H9 (cell line): ENCODE data around the gene SLF1. TPM values are rescaled to one million over a fixed set of nuclear protein-coding genes. Genes with fewer than 3 reads are reported as not detected.

ENCODE experiments used
- DNase-seq: peaks from one replicate; pipeline ENCODE4 v3.0.0-alpha.2; 2017
- H2AFZ ChIP-seq: one replicate; pipeline ENCODE4 v1.6.1; 2013; ENCODE audit warnings: mild to moderate bottlenecking, low read length, control low read depth, moderate library complexity
- H2AK5ac ChIP-seq: 2 replicates; pipeline ENCODE4 v1.6.1; 2013; ENCODE audit warnings: low read length, control low read depth, mixed read lengths; ENCODE audit not compliant: insufficient read length
- H2BK120ac ChIP-seq: one replicate; pipeline ENCODE4 v1.6.1; 2013; ENCODE audit warnings: low read depth, mild to moderate bottlenecking, low read length, control low read depth, inconsistent platforms; ENCODE audit not compliant: poor library complexity, severe bottlenecking
- H2BK12ac ChIP-seq: 2 replicates; pipeline ENCODE4 v1.6.1; 2013; ENCODE audit warnings: low read length, control low read depth, mixed read lengths, low read depth; ENCODE audit not compliant: insufficient read length
- H2BK15ac ChIP-seq: 2 replicates; pipeline ENCODE4 v1.6.1; 2013; ENCODE audit warnings: low read depth, low read length, control low read depth
- H2BK20ac ChIP-seq: one replicate; pipeline ENCODE4 v1.6.1; 2013; ENCODE audit warnings: low read depth, mild to moderate bottlenecking, low read length, control low read depth, inconsistent platforms; ENCODE audit not compliant: poor library complexity, severe bottlenecking
- H2BK5ac ChIP-seq: 2 replicates; pipeline ENCODE4 v1.6.1; 2013; ENCODE audit warnings: low read length, control low read depth, mixed read lengths; ENCODE audit not compliant: insufficient read length
- H3K14ac ChIP-seq: 2 replicates; pipeline ENCODE4 v1.6.1; 2013; ENCODE audit warnings: low read length, control low read depth; ENCODE audit not compliant: insufficient read depth
- H3K18ac ChIP-seq: 2 replicates; pipeline ENCODE4 v1.6.1; 2013; ENCODE audit warnings: low read depth, mild to moderate bottlenecking, mixed read lengths, low read length, control low read depth; ENCODE audit not compliant: insufficient read length
- H3K23ac ChIP-seq: 2 replicates; pipeline ENCODE4 v1.6.1; 2013; ENCODE audit warnings: low read length, control low read depth, mixed read lengths, low read depth; ENCODE audit not compliant: insufficient read length
- H3K23me2 ChIP-seq: 2 replicates; pipeline ENCODE4 v1.6.1; 2013; ENCODE audit warnings: low read depth, mild to moderate bottlenecking, mixed read lengths, low read length, control low read depth; ENCODE audit not compliant: insufficient read length, poor library complexity, severe bottlenecking
- H3K27ac ChIP-seq: 2 replicates; pipeline ENCODE4 v1.5.1; 2013; ENCODE audit warnings: low read length, control low read depth, mixed read lengths, low read depth; ENCODE audit not compliant: insufficient read length
- H3K27me3 ChIP-seq: 2 replicates; pipeline ENCODE4 v1.6.1; 2013; ENCODE audit warnings: low read length, control low read depth, inconsistent platforms; ENCODE audit not compliant: insufficient read depth
- H3K4ac ChIP-seq: 2 replicates; pipeline ENCODE4 v1.6.1; 2013; ENCODE audit warnings: low read depth, mild to moderate bottlenecking, control low read depth, inconsistent platforms, low read length, moderate library complexity
- H3K4me1 ChIP-seq: 2 replicates; pipeline ENCODE4 v1.6.1; 2013; ENCODE audit warnings: low read length, control low read depth, inconsistent platforms; ENCODE audit not compliant: insufficient read depth
- H3K4me2 ChIP-seq: 2 replicates; pipeline ENCODE4 v1.6.1; 2013; ENCODE audit warnings: low read length, control low read depth, mixed read lengths; ENCODE audit not compliant: insufficient read length, insufficient read depth
- H3K56ac ChIP-seq: 2 replicates; pipeline ENCODE4 v1.6.1; 2013; ENCODE audit warnings: low read depth, mild to moderate bottlenecking, mixed read lengths, low read length, control low read depth; ENCODE audit not compliant: insufficient read length
- H3K79me1 ChIP-seq: 2 replicates; pipeline ENCODE4 v1.6.1; 2013; ENCODE audit warnings: low read depth, mild to moderate bottlenecking, moderate library complexity, low read length, control low read depth, inconsistent platforms; ENCODE audit not compliant: insufficient read depth, poor library complexity, severe bottlenecking
- H3K79me2 ChIP-seq: 2 replicates; pipeline ENCODE4 v1.6.1; 2013; ENCODE audit warnings: low read length, control low read depth, inconsistent platforms; ENCODE audit not compliant: insufficient read depth
- H3K9ac ChIP-seq: 2 replicates; pipeline ENCODE4 v1.6.1; 2013; ENCODE audit warnings: low read length, control low read depth, mixed read lengths; ENCODE audit not compliant: insufficient read length; ENCODE audit errors: extremely low read depth
- H3K9me3 ChIP-seq: one replicate; pipeline ENCODE4 v1.6.1; 2013; ENCODE audit warnings: low read depth, low read length, inconsistent platforms; ENCODE audit not compliant: control insufficient read depth
- H3T11ph ChIP-seq: one replicate; pipeline ENCODE4 v1.6.1; 2013; ENCODE audit warnings: mild to moderate bottlenecking, low read length, control low read depth, inconsistent platforms
- H4K20me1 ChIP-seq: one replicate; pipeline ENCODE4 v1.6.1; 2013; ENCODE audit not compliant: control insufficient read depth, insufficient read length, insufficient read depth
- H4K5ac ChIP-seq: 2 replicates; pipeline ENCODE4 v1.6.1; 2013; ENCODE audit warnings: low read depth, mild to moderate bottlenecking, mixed read lengths, low read length, control low read depth; ENCODE audit not compliant: insufficient read length
- H4K8ac ChIP-seq: replicated peaks from 2 replicates; pipeline ENCODE4 v1.6.1; 2013; ENCODE audit warnings: low read length, control low read depth, mixed read lengths, low read depth; ENCODE audit not compliant: insufficient read length
- H4K91ac ChIP-seq: 2 replicates; pipeline ENCODE4 v1.6.1; 2013; ENCODE audit warnings: low read depth, mild to moderate bottlenecking, moderate library complexity, mixed read lengths, low read length, control low read depth; ENCODE audit not compliant: insufficient read length
- H3K27ac Mint-ChIP-seq, 3 experiments: 2 replicates in 2 of 3; 3 replicates in 1 of 3; pipeline ENCODE4 v1.8.0; 2020 to 2021; ENCODE audit warnings: mixed read lengths in 3 of 3, mild to moderate bottlenecking in 1 of 3, moderate library complexity in 1 of 3
- H3K27me3 Mint-ChIP-seq: 2 replicates; pipeline ENCODE4 v1.8.0; 2021; ENCODE audit warnings: low read depth, mild to moderate bottlenecking, moderate library complexity, mixed read lengths
- H3K36me3 Mint-ChIP-seq, 3 experiments: 2 replicates in 2 of 3; 3 replicates in 1 of 3; pipeline ENCODE4 v1.8.0; 2020 to 2021; ENCODE audit warnings: low read depth in 3 of 3, mixed read lengths in 3 of 3; ENCODE audit not compliant: insufficient read depth in 1 of 3
- H3K4me1 Mint-ChIP-seq, 2 experiments: 2 replicates each; pipeline ENCODE4 v1.8.0; 2020; ENCODE audit warnings: mixed read lengths in 2 of 2
- H3K4me3 Mint-ChIP-seq, 2 experiments: 2 replicates in 1 of 2; 3 replicates in 1 of 2; pipeline ENCODE4 v1.8.0; 2020 to 2021; ENCODE audit warnings: mild to moderate bottlenecking in 2 of 2, mixed read lengths in 2 of 2, moderate library complexity in 1 of 2
- H3K9me3 Mint-ChIP-seq, 2 experiments: 2 replicates in 1 of 2; 3 replicates in 1 of 2; pipeline ENCODE4 v1.8.0; 2020; ENCODE audit warnings: mild to moderate bottlenecking in 2 of 2, mixed read lengths in 2 of 2, moderate library complexity in 1 of 2
- CTCF ChIP-seq: fragments of 200-600 bp; sonication (generic); conservative IDR thresholded peaks from 3 replicates; pipeline ENCODE4 v1.8.0; 2021; ENCODE audit warnings: antibody characterized with exemption, mild to moderate bottlenecking
- WGBS: extraction: QIAGEN DNeasy Blood & Tissue Kit; methylation state at CpG from one replicate; pipeline ENCODE4 v1.1.7; 2013; ENCODE audit warnings: missing lambda C conversion rate, low lambda C conversion rate, mixed read lengths; ENCODE audit not compliant: insufficient read length; ENCODE audit errors: extremely low coverage; 5-methylcytosine and 5-hydroxymethylcytosine counted together
- total RNA-seq: library from RNA; stranded (reverse); gene quantifications from 2 replicates; pipeline ENCODE4 v1.2.1, GENCODE V29; 2021

SLF1 gene
- total RNA-seq, 1 experiment from 2014 or later = 12.5 TPM

GRCh38 chr5:94670726-94671125 is 52.3 kb downstream of the SLF1 start:
- H2BK20ac ChIP-seq = no peak overlapping the region
- no peak overlapping the region for H2BK120ac ChIP-seq
- H4K20me1 ChIP-seq = no peaks in the 10 kb centered on the region
- H2BK5ac ChIP-seq = no peak overlapping the region
- H4K5ac ChIP-seq = no peak overlapping the region
- no peak overlapping the region for H3K27ac ChIP-seq
- Mint-ChIP-seq H3K4me1 (no peaks in the 10 kb centered on the region), H3K4me3 (no peak overlapping the region), H3K9me3 (no peaks in the 10 kb centered on the region), H3K27ac (no peak overlapping the region), H3K27me3 (no peaks in the 10 kb centered on the region), H3K36me3 (peaks cover 4 to 14% (median 8%) of the 10 kb centered on the region in 3 experiments; a peak in 5 of 7 replicates)
- H3K4me2 ChIP-seq = no peak overlapping the region
- no peaks in the 10 kb centered on the region for H3K4me1 ChIP-seq
- H4K8ac ChIP-seq = no peak overlapping the region
- no peak overlapping the region for H4K91ac ChIP-seq
- TF ChIP-seq CTCF = no peak
- no peaks in the 10 kb centered on the region for H3K23me2 ChIP-seq
- no peak overlapping the region for H3T11ph ChIP-seq
- no peak overlapping the region for H2BK12ac ChIP-seq
- WGBS = no CpG with 5 or more reads among the region's 1 CpG
- no peak overlapping the region for H2BK15ac ChIP-seq
- no peaks in the 10 kb centered on the region for H3K27me3 ChIP-seq
- no peak overlapping the region for H3K18ac ChIP-seq
- H3K56ac ChIP-seq = no peak overlapping the region
- no peak overlapping the region for H2AK5ac ChIP-seq
- H2AFZ ChIP-seq = no peak overlapping the region
- no peak overlapping the region for H3K14ac ChIP-seq
- no peak overlapping the region for H3K23ac ChIP-seq
- DNase-seq = no peak
- no peak overlapping the region for H3K4ac ChIP-seq
- no peaks in the 10 kb centered on the region for H3K9me3 ChIP-seq
- H3K9ac ChIP-seq = no peak overlapping the region
- H3K79me2 ChIP-seq = no peaks in the 10 kb centered on the region
- no peaks in the 10 kb centered on the region for H3K79me1 ChIP-seq
